Hematopoietic multipotent progenitor cell treated with erythropoietin and hydrocortisone succinate and interleukin-3 and kit ligand, for 6 days (in vitro differentiated cells): ENCODE measurements around the gene LDB2.

Experiments used
- DNase-seq: peaks from one replicate; pipeline ENCODE4 v3.0.0-alpha.2; 2015

The LDB2 gene

GRCh38 chr4:16843831-16844508 is 54.5 kb downstream of the LDB2 start:
- DNase-seq, result no peak

GRCh38 chr4:16838226-16838875 is 60.1 kb downstream of the LDB2 start:
- no peak for DNase-seq

GRCh38 chr4:16837475-16837874 is 61.0 kb downstream of the LDB2 start:
- DNase-seq, result no peak

GRCh38 chr4:16836324-16836723 is 62.1 kb downstream of the LDB2 start:
- DNase-seq, result no peak

- no peak for DNase-seq
Observed at GRCh38 chr4:16835597-16836247, 62.7 kb downstream of the LDB2 start.

- no peak for DNase-seq
Observed at GRCh38 chr4:16834814-16835213, 63.6 kb downstream of the LDB2 start.

GRCh38 chr4:16833722-16834121 is 64.7 kb downstream of the LDB2 start:
- no peak for DNase-seq

- DNase-seq, result no peak
Observed at GRCh38 chr4:16830081-16830480, 68.4 kb downstream of the LDB2 start.

GRCh38 chr4:16827794-16828724 is 70.4 kb downstream of the LDB2 start:
- no peak for DNase-seq

GRCh38 chr4:16827045-16827444 is 71.4 kb downstream of the LDB2 start:
- no peak for DNase-seq

- no peak for DNase-seq
Observed at GRCh38 chr4:16826406-16826910, 72.0 kb downstream of the LDB2 start.

GRCh38 chr4:16824278-16824806 is 74.1 kb downstream of the LDB2 start:
- no peak for DNase-seq

GRCh38 chr4:16820329-16820728 is 78.1 kb downstream of the LDB2 start:
- DNase-seq, result no peak

- DNase-seq, result no peak
Observed at GRCh38 chr4:16819652-16820051, 78.8 kb downstream of the LDB2 start.

GRCh38 chr4:16818005-16818404 is 80.4 kb downstream of the LDB2 start:
- DNase-seq, result no peak

GRCh38 chr4:16817286-16817685 is 81.2 kb downstream of the LDB2 start:
- DNase-seq, result no peak

- no peak for DNase-seq
Observed at GRCh38 chr4:16814361-16814760, 84.1 kb downstream of the LDB2 start.

GRCh38 chr4:16812041-16812440 is 86.4 kb downstream of the LDB2 start:
- DNase-seq, result no peak

GRCh38 chr4:16809943-16810342 is 88.5 kb downstream of the LDB2 start:
- no peak for DNase-seq

GRCh38 chr4:16809064-16809463 is 89.4 kb downstream of the LDB2 start:
- DNase-seq, result no peak

GRCh38 chr4:16807355-16807754 is 91.1 kb downstream of the LDB2 start:
- DNase-seq, result no peak

- no peak for DNase-seq
Observed at GRCh38 chr4:16804581-16804980, 93.9 kb downstream of the LDB2 start.

- no peak for DNase-seq
Observed at GRCh38 chr4:16802044-16802443, 96.4 kb downstream of the LDB2 start.
